Neural cell (in vitro differentiated cells): Measurements from ENCODE around the gene NUP58.

Experiments
- CTCF ChIP-seq: fragments of 450-650 bp; IDR thresholded peaks from 2 replicates; pipeline ENCODE4 v1.5.1; 2014; ENCODE audit warnings: antibody characterized with exemption, mild to moderate bottlenecking, moderate library complexity; ENCODE audit not compliant: poor library complexity, severe bottlenecking
- RAD21 ChIP-seq: fragments of 450-650 bp; conservative IDR thresholded peaks from 2 replicates; pipeline ENCODE4 v1.6.1; 2014; ENCODE audit warnings: antibody characterized with exemption, mild to moderate bottlenecking, moderate library complexity
- REST ChIP-seq: IDR thresholded peaks from 2 replicates; pipeline ENCODE4 v1.6.1; 2012; ENCODE audit warnings: borderline replicate concordance
- TAF1 ChIP-seq: IDR thresholded peaks from 2 replicates; pipeline ENCODE4 v1.6.1; 2012; ENCODE audit warnings: low read depth

- TF ChIP-seq CTCF (no peak), REST (no peak), RAD21 (no peak), TAF1 (no peak)
Measured at GRCh38 chr13:25281935-25282332, 19.5 kb upstream of the NUP58 start.
